Fibroblast of pulmonary artery (primary cell): ENCODE data around the gene ELOVL6.

Experiments
- DNase-seq: peaks from one replicate; pipeline ENCODE4 v3.0.0-alpha.2; 2010; ENCODE audit warnings: low read depth
- H3K4me3 ChIP-seq: replicated peaks from 2 replicates; pipeline ENCODE4 v1.5.1; 2011; ENCODE audit warnings: low read depth, mild to moderate bottlenecking, control low read depth, low read length, moderate library complexity
- TF ChIP-seq, protein P1 (sequence below): IDR thresholded peaks from 2 replicates; pipeline ENCODE4 v1.5.1; 2011; ENCODE audit warnings: mild to moderate bottlenecking, control low read depth, low read length, inconsistent platforms; ENCODE audit errors: missing control alignments

The ELOVL6 gene

DNA sequence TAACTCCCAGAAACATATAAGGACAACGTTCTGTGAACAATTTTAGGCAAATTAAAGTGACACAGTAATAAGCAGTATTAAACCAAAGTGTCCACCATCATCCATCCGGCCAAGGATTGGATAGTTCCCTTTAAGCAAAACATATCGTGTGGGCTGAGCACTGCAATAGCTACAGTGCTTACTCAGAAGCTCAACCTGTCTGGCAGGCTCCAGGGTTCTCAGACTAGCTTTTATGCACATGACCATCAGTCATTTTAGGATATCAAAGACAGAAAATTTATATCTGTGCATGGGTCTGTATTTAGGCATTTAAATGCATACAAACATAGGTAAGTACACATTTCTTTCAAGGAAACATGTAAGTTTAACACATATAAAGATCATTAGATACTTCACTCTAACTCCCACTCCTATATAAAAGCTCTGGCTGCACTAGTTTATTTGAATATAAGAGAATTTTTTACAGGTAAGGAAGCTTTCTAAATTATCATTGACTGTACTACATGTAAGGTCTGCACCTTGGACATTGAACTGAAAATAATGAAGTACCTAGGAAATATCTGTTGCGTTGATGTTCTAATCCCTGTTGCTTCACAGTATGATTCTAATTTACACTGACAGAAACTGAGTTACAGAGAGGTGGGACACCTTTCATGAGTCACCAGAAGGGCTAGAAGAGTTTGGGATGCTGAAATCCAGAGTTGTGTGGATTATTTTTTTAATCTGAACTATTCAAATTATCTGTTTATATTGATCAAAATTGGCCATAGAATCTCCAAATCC is 67.6 kb downstream of the ELOVL6 start:
- no peak for DNase-seq
- TF ChIP-seq, protein P1, sequence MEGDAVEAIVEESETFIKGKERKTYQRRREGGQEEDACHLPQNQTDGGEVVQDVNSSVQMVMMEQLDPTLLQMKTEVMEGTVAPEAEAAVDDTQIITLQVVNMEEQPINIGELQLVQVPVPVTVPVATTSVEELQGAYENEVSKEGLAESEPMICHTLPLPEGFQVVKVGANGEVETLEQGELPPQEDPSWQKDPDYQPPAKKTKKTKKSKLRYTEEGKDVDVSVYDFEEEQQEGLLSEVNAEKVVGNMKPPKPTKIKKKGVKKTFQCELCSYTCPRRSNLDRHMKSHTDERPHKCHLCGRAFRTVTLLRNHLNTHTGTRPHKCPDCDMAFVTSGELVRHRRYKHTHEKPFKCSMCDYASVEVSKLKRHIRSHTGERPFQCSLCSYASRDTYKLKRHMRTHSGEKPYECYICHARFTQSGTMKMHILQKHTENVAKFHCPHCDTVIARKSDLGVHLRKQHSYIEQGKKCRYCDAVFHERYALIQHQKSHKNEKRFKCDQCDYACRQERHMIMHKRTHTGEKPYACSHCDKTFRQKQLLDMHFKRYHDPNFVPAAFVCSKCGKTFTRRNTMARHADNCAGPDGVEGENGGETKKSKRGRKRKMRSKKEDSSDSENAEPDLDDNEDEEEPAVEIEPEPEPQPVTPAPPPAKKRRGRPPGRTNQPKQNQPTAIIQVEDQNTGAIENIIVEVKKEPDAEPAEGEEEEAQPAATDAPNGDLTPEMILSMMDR = no peak
- H3K4me3 ChIP-seq = no peak overlapping the region

DNA sequence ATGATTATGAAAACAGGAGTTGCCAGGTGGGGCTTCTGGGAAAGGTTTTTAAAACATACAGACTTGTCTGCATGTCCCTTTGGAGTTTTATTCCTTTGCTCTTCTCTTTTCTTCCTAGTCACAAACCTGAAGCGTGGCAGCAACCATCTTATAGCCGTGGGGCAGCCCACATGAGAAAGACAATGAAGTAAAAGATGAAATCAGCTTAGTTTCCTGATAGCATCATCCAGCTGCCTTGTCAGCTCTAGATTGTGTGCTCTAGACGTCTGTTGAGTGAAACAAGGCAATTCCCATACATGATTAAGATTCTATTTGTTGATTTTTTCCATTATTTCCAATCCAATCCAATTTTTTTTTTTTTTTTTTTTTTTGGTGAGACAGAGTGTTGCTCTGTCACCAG is 68.9 kb downstream of the ELOVL6 start:
- DNase-seq = no peak
- no peak overlapping the region for H3K4me3 ChIP-seq
- TF ChIP-seq, protein P1 = no peak

DNA sequence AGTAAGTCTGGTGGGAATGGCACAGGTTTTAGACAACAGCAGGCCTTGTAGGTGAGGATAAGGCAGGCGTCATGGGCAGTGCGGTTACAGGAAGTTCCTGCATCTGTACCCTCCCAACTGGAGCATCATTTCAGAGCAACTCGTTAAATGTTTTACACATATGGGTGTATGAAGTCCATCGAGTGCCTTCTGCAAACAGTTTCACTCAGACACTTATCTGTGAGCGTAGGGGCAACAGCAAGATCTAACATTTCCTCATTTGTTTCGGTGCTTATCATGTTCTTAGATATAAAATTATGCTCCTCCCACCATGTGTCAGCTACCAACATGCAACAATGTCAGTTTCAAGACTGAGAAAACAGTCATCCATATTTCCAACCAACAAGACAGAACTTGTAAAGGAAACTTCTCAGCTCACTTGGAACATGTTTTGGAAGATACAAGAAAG is 69.9 kb downstream of the ELOVL6 start:
- no peak for DNase-seq
- TF ChIP-seq, protein P1 = no peak
- no peak overlapping the region for H3K4me3 ChIP-seq

DNA sequence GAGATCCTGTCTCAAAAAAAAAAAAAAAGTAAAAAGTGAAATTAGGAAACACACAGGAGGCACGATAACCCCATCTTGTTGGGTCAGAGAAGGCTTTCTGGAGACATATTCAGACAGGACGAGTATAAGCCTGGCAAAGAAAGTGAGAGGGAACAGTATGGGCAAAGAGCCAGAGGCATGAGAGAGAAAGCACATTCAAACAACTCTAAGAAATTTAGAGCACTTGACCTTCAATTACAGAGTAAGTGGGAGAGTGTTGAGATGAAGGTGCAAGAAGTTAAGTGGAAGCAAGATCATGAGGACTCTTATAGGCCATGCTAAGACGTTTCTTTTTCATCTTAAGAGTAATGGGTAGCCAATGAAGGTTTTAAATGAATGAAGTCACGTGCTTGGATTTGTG is 70.4 kb downstream of the ELOVL6 start:
- TF ChIP-seq, protein P1 = no peak
- H3K4me3 ChIP-seq = no peak overlapping the region
- no peak for DNase-seq

DNA sequence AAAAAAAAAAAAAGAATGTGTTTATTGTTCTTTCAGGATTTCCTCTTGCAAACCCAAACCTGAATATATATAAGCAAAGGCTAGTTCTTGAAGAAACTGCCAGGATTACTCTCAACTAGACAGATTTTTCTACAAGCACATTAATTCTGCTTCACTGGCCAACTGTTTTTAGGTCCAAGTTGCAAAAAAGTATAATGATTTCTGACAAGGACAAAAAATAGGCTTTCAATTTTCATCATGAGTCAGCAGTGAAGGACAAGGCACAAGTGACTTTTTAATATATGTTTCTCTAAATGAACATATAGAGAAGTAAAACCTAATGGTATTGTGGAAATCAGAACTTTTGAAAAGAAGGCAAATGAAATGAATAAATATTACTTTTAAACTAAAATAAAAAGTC is 73.7 kb downstream of the ELOVL6 start:
- no peak for DNase-seq
- TF ChIP-seq, protein P1 = no peak
- H3K4me3 ChIP-seq = no peak overlapping the region

DNA sequence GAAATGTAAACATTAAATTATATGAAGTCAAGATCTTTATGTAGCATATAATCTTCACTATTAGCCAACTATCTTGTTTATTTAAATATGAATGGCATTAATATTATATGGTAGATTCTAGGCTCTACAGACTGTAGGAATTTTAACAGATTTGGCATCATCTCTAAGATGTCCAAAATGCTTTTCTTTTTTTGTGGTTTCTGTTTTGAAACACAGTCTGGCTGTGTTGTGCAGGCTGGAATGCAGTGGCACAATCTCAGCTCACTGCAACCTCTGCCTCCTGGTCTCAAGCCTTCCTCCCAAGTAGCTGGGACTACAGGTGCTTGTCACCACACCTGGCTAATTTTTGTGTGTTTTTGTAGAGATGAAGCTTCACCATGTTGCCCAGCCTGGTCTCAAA is 76.2 kb downstream of the ELOVL6 start:
- TF ChIP-seq, protein P1 = no peak

DNA sequence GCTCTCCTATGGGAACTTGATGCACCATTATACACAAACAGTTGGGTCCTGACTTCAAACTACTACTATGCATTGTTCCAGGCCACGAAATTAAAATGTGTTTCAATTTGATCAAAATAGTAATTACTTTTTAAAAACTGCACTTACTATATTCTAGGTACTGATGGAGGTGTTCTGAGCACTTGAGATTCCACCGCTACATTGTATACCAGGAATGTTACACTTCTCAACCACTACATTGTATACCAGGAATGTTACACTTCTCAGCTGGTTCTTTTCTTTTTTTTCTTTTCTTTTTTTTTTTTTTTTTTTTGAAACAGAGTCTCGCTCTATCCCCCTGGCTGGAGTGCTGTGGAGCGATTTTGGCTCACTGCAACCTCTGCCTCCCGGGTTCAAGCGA is 77.9 kb downstream of the ELOVL6 start:
- H3K4me3 ChIP-seq = no peak overlapping the region
- no peak for DNase-seq
- TF ChIP-seq, protein P1 = no peak

More for the DNA sequence above, 76.2 kb downstream of the ELOVL6 start:
- DNase-seq = peak; percentile 29
- H3K4me3 ChIP-seq = no peak overlapping the region
